ENCODE data around the gene CATSPER3.
"Not testable (repeated sequence)": the region's sequence is repeated elsewhere in the genome, so short reads cannot be mapped to it uniquely, and the experiment has no call there.

The CATSPER3 gene

GRCh38 chr5:134969166-134969565 is 1.5 kb downstream of the CATSPER3 start:
- DNase-seq: no peak

- no peak for DNase-seq
Measured at GRCh38 chr5:134975078-134975715, 7.5 kb downstream of the CATSPER3 start.

- no peak for DNase-seq
Measured at GRCh38 chr5:134975843-134976242, 8.1 kb downstream of the CATSPER3 start.

- DNase-seq: no peak
Measured at GRCh38 chr5:134976841-134977240, 9.1 kb downstream of the CATSPER3 start.

- DNase-seq: no peak
Measured at GRCh38 chr5:134979416-134979815, 11.7 kb downstream of the CATSPER3 start.

- no peak for DNase-seq
Measured at GRCh38 chr5:134982230-134982629, 14.5 kb downstream of the CATSPER3 start.

- DNase-seq: no peak
Measured at GRCh38 chr5:134989266-134989830, 21.6 kb downstream of the CATSPER3 start.

GRCh38 chr5:134990183-134990582 is 22.5 kb downstream of the CATSPER3 start:
- not testable (repeated sequence) for DNase-seq

- no peak for DNase-seq
Measured at GRCh38 chr5:134992148-134992547, 24.4 kb downstream of the CATSPER3 start.

GRCh38 chr5:134993161-134993560 is 25.5 kb downstream of the CATSPER3 start:
- DNase-seq: no peak

- DNase-seq: no peak
Measured at GRCh38 chr5:134994560-134995156, 27.0 kb downstream of the CATSPER3 start.

GRCh38 chr5:134995850-134996402 is 28.2 kb downstream of the CATSPER3 start:
- no peak for DNase-seq

- no peak for DNase-seq
Measured at GRCh38 chr5:134997015-134997414, 29.3 kb downstream of the CATSPER3 start.

GRCh38 chr5:134998068-134998467 is 30.4 kb downstream of the CATSPER3 start:
- DNase-seq: not testable (repeated sequence)

- no peak for DNase-seq
Measured at GRCh38 chr5:135004376-135004775, 36.7 kb downstream of the CATSPER3 start.

- no peak for DNase-seq
Measured at GRCh38 chr5:135005076-135005475, 37.4 kb downstream of the CATSPER3 start.

GRCh38 chr5:135007305-135007704 is 39.6 kb downstream of the CATSPER3 start:
- DNase-seq: no peak

GRCh38 chr5:135007749-135008363 is 40.1 kb downstream of the CATSPER3 start:
- DNase-seq: no peak

- no peak for DNase-seq
Measured at GRCh38 chr5:135008556-135008955, 40.8 kb downstream of the CATSPER3 start.

- DNase-seq: no peak
Measured at GRCh38 chr5:135008981-135009735, 41.5 kb downstream of the CATSPER3 start.

GRCh38 chr5:135009736-135010501 is 42.2 kb downstream of the CATSPER3 start:
- DNase-seq: no peak
